Keratinocyte (primary cell): ENCODE results near the gene PYM1. TPM values are rescaled to one million over a fixed set of nuclear protein-coding genes. Genes with fewer than 3 reads are reported as not detected.

Source experiments
- DNase-seq: peaks from one replicate; pipeline ENCODE4 v3.0.0-alpha.2; 2011; ENCODE audit warnings: low read depth, missing footprints, low spot score
- FAIRE-seq: peaks from 2 replicates; lab custom pipeline; 2011; peaks lifted over from hg19 to GRCh38; lab: Jason Lieb, UNC
- H2AFZ ChIP-seq: 2 replicates; pipeline ENCODE4 v1.6.0; 2012; ENCODE audit warnings: low read length, control low read depth, inconsistent platforms; ENCODE audit not compliant: control insufficient read depth
- H3K27ac ChIP-seq: 2 replicates; pipeline ENCODE4 v1.5.1; 2011; ENCODE audit warnings: low read length; ENCODE audit not compliant: control insufficient read depth, insufficient read depth
- H3K27me3 ChIP-seq: 3 replicates; pipeline ENCODE4 v1.6.0; 2011; ENCODE audit warnings: low read length; ENCODE audit not compliant: control insufficient read depth, insufficient read depth; ENCODE audit errors: extremely low read depth
- H3K36me3 ChIP-seq, 2 experiments: 2 replicates in 1 of 2; 3 replicates in 1 of 2; pipeline ENCODE4 v1.5.1; 2011; ENCODE audit warnings: low read length in 2 of 2, mild to moderate bottlenecking in 1 of 2; ENCODE audit not compliant: control insufficient read depth in 2 of 2, insufficient read depth in 2 of 2; ENCODE audit errors: extremely low read depth in 1 of 2
- H3K4me1 ChIP-seq: 3 replicates; pipeline ENCODE4 v1.5.1; 2011; ENCODE audit warnings: low read length; ENCODE audit not compliant: control insufficient read depth, insufficient read depth; ENCODE audit errors: extremely low read depth
- H3K4me2 ChIP-seq: 3 replicates; pipeline ENCODE4 v1.6.0; 2011; ENCODE audit warnings: low read depth, low read length; ENCODE audit not compliant: control insufficient read depth, insufficient read depth; ENCODE audit errors: extremely low read depth
- H3K4me3 ChIP-seq, 3 experiments: fragments of 200-600 bp in 1 of 3; sonication (generic) in 1 of 3; 2 replicates in 2 of 3; 3 replicates in 1 of 3; pipeline ENCODE4 v1.5.1; 2011 to 2016; ENCODE audit warnings: low read length in 3 of 3, mild to moderate bottlenecking in 3 of 3, control low read depth in 2 of 3, inconsistent platforms in 1 of 3, low read depth in 1 of 3, mixed read lengths in 1 of 3, mixed run types in 1 of 3, moderate library complexity in 1 of 3; ENCODE audit not compliant: control insufficient read depth in 2 of 3, insufficient read depth in 2 of 3; ENCODE audit errors: extremely low read depth in 1 of 3
- H3K79me2 ChIP-seq: 2 replicates; pipeline ENCODE4 v1.6.0; 2012; ENCODE audit warnings: low read length; ENCODE audit not compliant: control insufficient read depth, insufficient read depth
- H3K9ac ChIP-seq: 3 replicates; pipeline ENCODE4 v1.6.0; 2011; ENCODE audit warnings: low read length; ENCODE audit not compliant: control insufficient read depth, insufficient read depth; ENCODE audit errors: extremely low read depth
- H3K9me1 ChIP-seq: 3 replicates; pipeline ENCODE4 v1.6.0; 2011; ENCODE audit warnings: low read length; ENCODE audit not compliant: control insufficient read depth, insufficient read depth; ENCODE audit errors: extremely low read depth
- H3K9me3 ChIP-seq: 2 replicates; pipeline ENCODE4 v1.5.1; 2012; ENCODE audit warnings: low read depth, low read length; ENCODE audit not compliant: control insufficient read depth
- H4K20me1 ChIP-seq: 3 replicates; pipeline ENCODE4 v1.6.0; 2011; ENCODE audit warnings: low read length; ENCODE audit not compliant: control insufficient read depth, insufficient read depth; ENCODE audit errors: extremely low read depth
- EZH2 ChIP-seq: IDR thresholded peaks from one replicate; pipeline ENCODE4 v1.6.1; 2012; ENCODE audit warnings: inconsistent platforms, mild to moderate bottlenecking, low read length, moderate library complexity
- dilution Hi-C: fragments of 300-500 bp; cut with MboI; formaldehyde crosslinking; loops from one replicate; pipeline ENCODE4 v1.7.0; 2020; ENCODE audit warnings: low sequenced_read_pairs; ENCODE audit not compliant: extremely low pct_ligation_motif_present
- polyA plus RNA-seq, 5 experiments: library from polyadenylated mRNA; depleted of rRNA in 3 of 5; stranded (reverse) in 3 of 5; stranded (forward) in 1 of 5; unstranded in 1 of 5; fragments of >200 nt; gene quantifications; 1 replicate in 1 of 5; 2 replicates in 3 of 5; 3 replicates in 1 of 5; pipeline versions ENCODE4 v1.2.1 to v1.2.3, GENCODE V29; 2011 to 2012; ENCODE audit warnings: missing spikeins in 2 of 5, low read depth in 1 of 5, low replicate concordance in 1 of 5
- TF ChIP-seq, protein P1 (sequence below), 3 experiments: IDR thresholded peaks in 1 of 3; conservative IDR thresholded peaks in 1 of 3; optimal IDR thresholded peaks in 1 of 3; 2 replicates in 2 of 3; 3 replicates in 1 of 3; pipeline versions ENCODE3 to v1.5.1; 2011; ENCODE audit warnings: low read length in 3 of 3, mild to moderate bottlenecking in 3 of 3, moderate library complexity in 2 of 3, control low read depth in 1 of 3, inconsistent platforms in 1 of 3; ENCODE audit not compliant: insufficient read depth in 2 of 3; ENCODE audit errors: extremely low read depth in 1 of 3

PYM1 gene
- polyA plus RNA-seq, 1 donor (not counting 4 experiments of a cell fraction or from before 2014, with no cell fraction given), result 63.4 TPM

DNA sequence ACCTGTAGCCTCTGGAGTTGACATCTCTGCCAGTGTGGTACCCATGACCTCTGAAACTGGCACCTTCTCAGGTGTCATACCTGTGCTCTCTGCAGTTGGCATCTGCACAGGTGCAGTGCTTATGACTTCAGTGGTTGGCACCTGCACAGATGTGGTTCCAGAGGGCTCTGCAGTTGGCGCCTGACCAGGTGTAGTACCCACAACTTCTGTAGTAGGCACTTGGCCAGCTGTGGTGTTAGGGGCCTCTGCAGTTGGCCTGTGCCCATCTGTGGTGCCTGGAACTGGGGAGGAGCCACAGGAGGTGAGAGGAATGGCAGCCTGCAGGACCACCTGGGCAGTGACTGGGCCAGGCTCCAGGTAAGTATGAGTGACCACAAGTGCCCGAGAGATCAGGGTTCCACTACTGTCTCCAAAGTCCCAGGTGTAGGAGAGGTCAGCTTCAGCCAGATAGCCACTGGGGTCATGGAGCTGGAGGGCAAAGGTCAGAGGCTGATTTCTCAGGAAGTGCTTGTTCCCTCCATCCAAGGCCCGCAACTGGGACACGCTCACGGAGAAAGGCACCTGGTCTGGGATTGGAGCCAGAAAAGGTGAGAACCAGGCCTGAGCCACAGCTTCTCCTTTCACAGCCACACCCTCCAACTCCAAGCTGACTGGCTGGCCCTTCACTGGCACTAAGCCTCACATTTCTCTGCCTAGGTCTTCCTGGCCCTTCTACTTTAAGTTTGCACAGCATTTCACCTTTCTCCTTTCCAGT is 29.6 kb upstream of the PYM1 start:
- no peaks in the 10 kb centered on the region for H3K79me2 ChIP-seq
- H3K4me2 ChIP-seq, result no peak overlapping the region
- peaks cover 3% of the 10 kb centered on the region for H3K9me1 ChIP-seq
- TF ChIP-seq, protein P1, sequence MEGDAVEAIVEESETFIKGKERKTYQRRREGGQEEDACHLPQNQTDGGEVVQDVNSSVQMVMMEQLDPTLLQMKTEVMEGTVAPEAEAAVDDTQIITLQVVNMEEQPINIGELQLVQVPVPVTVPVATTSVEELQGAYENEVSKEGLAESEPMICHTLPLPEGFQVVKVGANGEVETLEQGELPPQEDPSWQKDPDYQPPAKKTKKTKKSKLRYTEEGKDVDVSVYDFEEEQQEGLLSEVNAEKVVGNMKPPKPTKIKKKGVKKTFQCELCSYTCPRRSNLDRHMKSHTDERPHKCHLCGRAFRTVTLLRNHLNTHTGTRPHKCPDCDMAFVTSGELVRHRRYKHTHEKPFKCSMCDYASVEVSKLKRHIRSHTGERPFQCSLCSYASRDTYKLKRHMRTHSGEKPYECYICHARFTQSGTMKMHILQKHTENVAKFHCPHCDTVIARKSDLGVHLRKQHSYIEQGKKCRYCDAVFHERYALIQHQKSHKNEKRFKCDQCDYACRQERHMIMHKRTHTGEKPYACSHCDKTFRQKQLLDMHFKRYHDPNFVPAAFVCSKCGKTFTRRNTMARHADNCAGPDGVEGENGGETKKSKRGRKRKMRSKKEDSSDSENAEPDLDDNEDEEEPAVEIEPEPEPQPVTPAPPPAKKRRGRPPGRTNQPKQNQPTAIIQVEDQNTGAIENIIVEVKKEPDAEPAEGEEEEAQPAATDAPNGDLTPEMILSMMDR (optimal IDR thresholded peaks at IDR 0.05 in 1 of 3, IDR thresholded peaks at IDR 0.05 in 1 of 3, conservative IDR thresholded peaks at IDR 0.05 in 1 of 3; ENCODE audit: extremely low read depth in 1 of 3, insufficient read depth in 2 of 3, low read length in 3 of 3), result no peak
- TF ChIP-seq EZH2, result no peak
- dilution Hi-C loops, result no loop called here
- no peaks in the 10 kb centered on the region for H3K9me3 ChIP-seq
- no peak for DNase-seq
- no peak overlapping the region for H3K9ac ChIP-seq
- no peaks in the 10 kb centered on the region for H3K27me3 ChIP-seq
- no peak overlapping the region for H2AFZ ChIP-seq
- peaks cover 19 to 22% of the 10 kb centered on the region in 2 experiments for H3K36me3 ChIP-seq
- no peak overlapping the region for H3K27ac ChIP-seq
- H3K4me1 ChIP-seq, result peaks cover 24% of the 10 kb centered on the region
- H4K20me1 ChIP-seq, result peaks cover 4% of the 10 kb centered on the region
- H3K4me3 ChIP-seq, result no peak overlapping the region
- FAIRE-seq, result no peak

DNA sequence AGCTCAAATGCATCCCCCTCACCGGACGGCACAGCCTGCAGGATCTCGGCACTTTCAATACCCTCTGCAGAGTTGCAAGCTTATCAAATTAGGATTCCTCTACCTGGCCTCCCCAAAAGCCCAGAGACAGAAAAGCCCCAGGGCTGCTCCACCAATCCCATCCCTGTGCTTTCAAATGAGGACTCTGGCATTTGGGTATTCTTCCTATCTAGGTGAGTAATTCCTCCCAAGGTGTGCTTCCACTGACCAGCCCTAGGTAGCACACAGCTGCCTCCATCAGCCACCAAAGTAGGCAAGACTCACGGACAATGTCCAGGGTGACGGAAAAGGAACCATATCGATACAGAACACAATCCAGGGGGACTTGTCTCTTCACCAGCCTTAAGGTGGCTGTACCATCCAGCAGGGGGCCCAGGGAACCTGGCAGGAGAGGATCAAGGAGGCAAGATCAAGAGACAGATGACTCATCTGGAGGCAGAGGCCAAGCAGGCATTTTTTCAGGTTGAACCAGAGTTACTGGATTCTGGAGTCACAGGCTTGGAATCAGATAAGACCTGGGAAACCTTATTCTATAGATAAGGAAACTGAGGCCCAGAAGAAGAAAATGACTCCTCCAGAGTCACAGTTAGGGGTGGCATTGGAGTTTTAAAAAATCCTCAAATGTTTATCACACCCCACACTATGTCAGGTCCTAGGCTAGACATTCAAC is 28.3 kb upstream of the PYM1 start:
- H3K4me2 ChIP-seq, result peak overlapping the region; percentile 34
- no peaks in the 10 kb centered on the region for H3K27me3 ChIP-seq
- peak overlapping the region; percentile 18 for H3K9ac ChIP-seq
- peak; percentile 87 for FAIRE-seq
- no peak overlapping the region for H2AFZ ChIP-seq
- peaks cover 4% of the 10 kb centered on the region for H4K20me1 ChIP-seq
- no peaks in the 10 kb centered on the region for H3K79me2 ChIP-seq
- peaks cover 3% of the 10 kb centered on the region for H3K9me1 ChIP-seq
- TF ChIP-seq, protein P1 (optimal IDR thresholded peaks at IDR 0.05 in 1 of 3, IDR thresholded peaks at IDR 0.05 in 1 of 3, conservative IDR thresholded peaks at IDR 0.05 in 1 of 3; ENCODE audit: extremely low read depth in 1 of 3, insufficient read depth in 2 of 3, low read length in 3 of 3), result peak; percentile 73 to 91 (median 79)
- no peak for TF ChIP-seq EZH2
- no peak overlapping the region for H3K4me3 ChIP-seq
- dilution Hi-C loops, result no loop called here
- H3K9me3 ChIP-seq, result no peaks in the 10 kb centered on the region
- no peak for DNase-seq
- peaks cover 33 to 34% of the 10 kb centered on the region in 2 experiments for H3K36me3 ChIP-seq
- peaks cover 24% of the 10 kb centered on the region for H3K4me1 ChIP-seq
- H3K27ac ChIP-seq, result peak overlapping the region; percentile 25
